SK-N-SH (cell line): ENCODE results near the gene METTL23. TPM values are rescaled to one million over a fixed set of nuclear protein-coding genes. Genes with fewer than 3 reads are reported as not detected.
A peak's percentile ranks its signal among the peaks of the same experiment; 100 is the strongest.

Source experiments
- CTCF ChIA-PET: fragments of 300-600, 350-600 bp; formaldehyde crosslinking; extraction: SDS; loops from one replicate; lab custom pipeline; 2021; lab: Yijun Ruan, JAX
- POLR2A ChIA-PET: fragments of 350-600 bp; sonication (Branson Sonifier 250); formaldehyde crosslinking; extraction: SDS; loops from one replicate; lab custom pipeline; 2020; ENCODE audit warnings: antibody characterized with exemption, inconsistent platforms; lab: Yijun Ruan, JAX
- DNase-seq: peaks from one replicate; pipeline ENCODE4 v3.0.0; 2012
- H2AFZ ChIP-seq: fragments of 200-600 bp; sonication (generic); 2 replicates; pipeline ENCODE4 v1.8.1; 2016; ENCODE audit warnings: antibody characterized with exemption, mild to moderate bottlenecking, low read depth
- H3F3A ChIP-seq: fragments of 200-600 bp; sonication (generic); replicated peaks from 2 replicates; pipeline ENCODE3; 2016; ENCODE audit warnings: antibody characterized with exemption, mild to moderate bottlenecking; ENCODE audit not compliant: insufficient read depth
- H3K27ac ChIP-seq, 2 experiments: fragments of 200-500 bp in 1 of 2; fragments of 200-600 bp in 1 of 2; sonication (Bioruptor generic) in 1 of 2; sonication (generic), shearing (Covaris generic) in 1 of 2; 2 replicates each; pipeline versions ENCODE4 v1.5.1 to v1.6.1; 2014 to 2016; ENCODE audit warnings: low read depth in 2 of 2, inconsistent platforms in 1 of 2, low read length in 1 of 2, mild to moderate bottlenecking in 1 of 2, mixed read lengths in 1 of 2
- H3K27me3 ChIP-seq: fragments of 200-600 bp; sonication (generic), shearing (Covaris generic); 2 replicates; pipeline ENCODE4 v1.6.1; 2016; ENCODE audit warnings: mixed run types; ENCODE audit not compliant: insufficient read depth
- H3K36me3 ChIP-seq, 2 experiments: fragments of 200-500 bp in 1 of 2; fragments of 200-600 bp in 1 of 2; sonication (Bioruptor generic) in 1 of 2; sonication (generic) in 1 of 2; replicated peaks in 1 of 2; 2 replicates each; pipeline versions ENCODE3 to v1.5.1; 2014 to 2016; ENCODE audit warnings: low read length in 1 of 2, mild to moderate bottlenecking in 1 of 2; ENCODE audit not compliant: insufficient read depth in 2 of 2, control insufficient read depth in 1 of 2
- H3K4me1 ChIP-seq, 2 experiments: fragments of 200-500 bp in 1 of 2; fragments of 200-600 bp in 1 of 2; sonication (Bioruptor generic) in 1 of 2; sonication (generic), shearing (Covaris generic) in 1 of 2; 2 replicates each; pipeline versions ENCODE4 v1.5.1 to v1.6.1; 2014 to 2016; ENCODE audit warnings: low read depth in 1 of 2, low read length in 1 of 2, mixed run types in 1 of 2; ENCODE audit not compliant: insufficient read depth in 2 of 2, control insufficient read depth in 1 of 2
- H3K4me2 ChIP-seq: fragments of 200-600 bp; sonication (generic), shearing (Covaris generic); 2 replicates; pipeline ENCODE4 v1.6.1; 2017; ENCODE audit warnings: mixed run types
- H3K4me3 ChIP-seq, 2 experiments: fragments of 200-500 bp in 1 of 2; fragments of 200-600 bp in 1 of 2; sonication (Bioruptor generic) in 1 of 2; sonication (generic), shearing (Covaris generic) in 1 of 2; 2 replicates each; pipeline versions ENCODE4 v1.5.1 to v1.8.1; 2014 to 2016; ENCODE audit warnings: low read depth in 2 of 2, inconsistent platforms in 1 of 2, low read length in 1 of 2, mild to moderate bottlenecking in 1 of 2, mixed read lengths in 1 of 2, moderate library complexity in 1 of 2
- H3K79me2 ChIP-seq: fragments of 200-600 bp; sonication (generic); 2 replicates; pipeline ENCODE4 v1.8.1; 2017; ENCODE audit warnings: mild to moderate bottlenecking; ENCODE audit not compliant: insufficient read depth
- H3K9ac ChIP-seq: fragments of 200-600 bp; sonication (generic); 2 replicates; pipeline ENCODE4 v1.6.1; 2017; ENCODE audit warnings: mixed run types
- H3K9me2 ChIP-seq: fragments of 200-600 bp; sonication (generic); 2 replicates; pipeline ENCODE4 v1.6.1; 2017; ENCODE audit warnings: mixed run types
- H3K9me3 ChIP-seq: fragments of 200-600 bp; sonication (generic); 2 replicates; pipeline ENCODE4 v1.6.1; 2017; ENCODE audit warnings: mixed run types, mild to moderate bottlenecking, moderate library complexity
- H4K20me1 ChIP-seq: fragments of 200-600 bp; sonication (generic); 2 replicates; pipeline ENCODE4 v1.6.1; 2017; ENCODE audit warnings: mild to moderate bottlenecking, mixed run types; ENCODE audit not compliant: insufficient read depth
- CHD2 ChIP-seq: fragments of 150-350 bp; IDR thresholded peaks from 2 replicates; pipeline ENCODE4 v1.6.1; 2018; ENCODE audit warnings: low read length; ENCODE audit not compliant: partially characterized antibody
- CTCF ChIP-seq: fragments of 200-600 bp; sonication (generic); IDR thresholded peaks from 2 replicates; pipeline ENCODE4 v1.6.1; 2017; ENCODE audit warnings: antibody characterized with exemption, mild to moderate bottlenecking, moderate library complexity
- ELF1 ChIP-seq: IDR thresholded peaks from 2 replicates; pipeline ENCODE4 v1.4.0; 2012
- FOXJ3 ChIP-seq: sonication (generic); formaldehyde crosslinking; IDR thresholded peaks from 2 replicates; pipeline ENCODE4 v1.5.1; 2020; ENCODE audit warnings: mild to moderate bottlenecking, missing genetic modification reagents
- FOXM1 ChIP-seq: IDR thresholded peaks from 2 replicates; pipeline ENCODE4 v1.4.0; 2012; ENCODE audit warnings: low read depth, mild to moderate bottlenecking
- GATA2 ChIP-seq: sonication (generic); formaldehyde crosslinking; IDR thresholded peaks from 2 replicates; pipeline ENCODE4 v1.5.0; 2020; ENCODE audit warnings: mild to moderate bottlenecking, missing genetic modification reagents
- IRF3 ChIP-seq: fragments of 150-350 bp; IDR thresholded peaks from 2 replicates; pipeline ENCODE4 v1.6.1; 2016; ENCODE audit warnings: mild to moderate bottlenecking, low read depth, low read length
- MXI1 ChIP-seq: IDR thresholded peaks from 2 replicates; pipeline ENCODE4 v1.6.1; 2012; ENCODE audit warnings: mild to moderate bottlenecking, low read depth, low read length, improper control_type of control experiment
- NFIC ChIP-seq: IDR thresholded peaks from 2 replicates; pipeline ENCODE4 v1.4.0; 2012; ENCODE audit warnings: borderline replicate concordance
- RAD21 ChIP-seq: IDR thresholded peaks from 2 replicates; pipeline ENCODE4 v1.6.1; 2012; ENCODE audit warnings: mild to moderate bottlenecking, low read length
- RCOR1 ChIP-seq: fragments of 150-350 bp; IDR thresholded peaks from 2 replicates; pipeline ENCODE4 v1.6.1; 2017; ENCODE audit warnings: antibody characterized with exemption, low read length
- SIN3A ChIP-seq: IDR thresholded peaks from 2 replicates; pipeline ENCODE4 v1.6.1; 2012; ENCODE audit warnings: low read depth, mild to moderate bottlenecking, low read length, moderate library complexity, borderline replicate concordance
- SMC3 ChIP-seq: IDR thresholded peaks from 2 replicates; pipeline ENCODE4 v1.6.1; 2012; ENCODE audit warnings: low read depth, low read length, improper control_type of control experiment
- TCF12 ChIP-seq: IDR thresholded peaks from 2 replicates; pipeline ENCODE4 v1.4.0; 2012
- USF1 ChIP-seq: IDR thresholded peaks from 2 replicates; pipeline ENCODE4 v1.4.0; 2012; ENCODE audit warnings: low read depth, borderline replicate concordance
- WGBS: methylation state at CpG from one replicate; pipeline ENCODE4 v1.1.6; 2017; ENCODE audit warnings: low lambda C conversion rate; 5-methylcytosine and 5-hydroxymethylcytosine counted together
- polyA plus RNA-seq, 3 experiments: library from polyadenylated mRNA; depleted of rRNA; stranded (reverse); fragments of >200 nt; gene quantifications; 2 replicates each; pipeline ENCODE4 v1.2.3, GENCODE V29; 2012

The METTL23 gene
- polyA plus RNA-seq, 1 of the 3 experiments (the other 2 are of a cell fraction): 75.9 TPM

- Histone ChIP-seq H3K4me3 (no peak overlapping the region; a peak in 1 of 4 replicates), H3K9me2 (no peaks in the 10 kb centered on the region), H3K79me2 (no peaks in the 10 kb centered on the region), H3K36me3 (peaks cover 21 to 44% of the 10 kb centered on the region in 2 experiments), H3K4me1 (peaks cover 0 to 23% of the 10 kb centered on the region in 2 experiments; a peak in 1 of 4 replicates), H3K9me3 (no peaks in the 10 kb centered on the region), H4K20me1 (peaks cover 7% of the 10 kb centered on the region; the same call in 1 of the 2 replicates), H3F3A (peaks cover 4% of the 10 kb centered on the region), H3K27me3 (no peaks in the 10 kb centered on the region), H3K4me2 (no peak overlapping the region), H2AFZ (no peak overlapping the region), H3K9ac (no peak overlapping the region), H3K27ac (peak overlapping the region in 1 of 2 experiments; percentile 23; a peak in 1 of 4 replicates)
- POLR2A ChIA-PET: interaction anchor here (0.6 to 2.1 kb wide), 14 partner anchors 10 to 161 kb away, joined by 3 to 8 read pairs (median 4); partner anchors contain the start of gene JMJD6
- DNase-seq: peak; percentile 89
- 54% methylated on average over 16 of the region's 16 CpGs for WGBS
- TF ChIP-seq FOXJ3 (CRISPR knock-in tag) (no peak), SMC3 (peak; percentile 95), SIN3A (peak; percentile 36; the same call in 1 of the 2 replicates), GATA2 (no peak), FOXM1 (no peak), NFIC (no peak), USF1 (no peak), CHD2 (no peak), RCOR1 (peak; percentile 37; the same call in 1 of the 2 replicates), ELF1 (no peak), TCF12 (no peak), IRF3 (no peak), RAD21 (peak; percentile 95), CTCF (peak; percentile 95), MXI1 (peak; percentile 63)
- CTCF ChIA-PET: interaction anchor here (0.6 to 12.2 kb wide), 67 partner anchors 9 to 836 kb away, joined by 3 to 255 read pairs (median 4); partner anchors contain the start of genes CYGB, MXRA7, PRCD and ST6GALNAC2
Measured at GRCh38 chr17:76681222-76682137, 45.2 kb upstream of the METTL23 start.
